ENCODE results near the gene CYP17A1.

Gene CYP17A1, protein sequence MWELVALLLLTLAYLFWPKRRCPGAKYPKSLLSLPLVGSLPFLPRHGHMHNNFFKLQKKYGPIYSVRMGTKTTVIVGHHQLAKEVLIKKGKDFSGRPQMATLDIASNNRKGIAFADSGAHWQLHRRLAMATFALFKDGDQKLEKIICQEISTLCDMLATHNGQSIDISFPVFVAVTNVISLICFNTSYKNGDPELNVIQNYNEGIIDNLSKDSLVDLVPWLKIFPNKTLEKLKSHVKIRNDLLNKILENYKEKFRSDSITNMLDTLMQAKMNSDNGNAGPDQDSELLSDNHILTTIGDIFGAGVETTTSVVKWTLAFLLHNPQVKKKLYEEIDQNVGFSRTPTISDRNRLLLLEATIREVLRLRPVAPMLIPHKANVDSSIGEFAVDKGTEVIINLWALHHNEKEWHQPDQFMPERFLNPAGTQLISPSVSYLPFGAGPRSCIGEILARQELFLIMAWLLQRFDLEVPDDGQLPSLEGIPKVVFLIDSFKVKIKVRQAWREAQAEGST

DNA sequence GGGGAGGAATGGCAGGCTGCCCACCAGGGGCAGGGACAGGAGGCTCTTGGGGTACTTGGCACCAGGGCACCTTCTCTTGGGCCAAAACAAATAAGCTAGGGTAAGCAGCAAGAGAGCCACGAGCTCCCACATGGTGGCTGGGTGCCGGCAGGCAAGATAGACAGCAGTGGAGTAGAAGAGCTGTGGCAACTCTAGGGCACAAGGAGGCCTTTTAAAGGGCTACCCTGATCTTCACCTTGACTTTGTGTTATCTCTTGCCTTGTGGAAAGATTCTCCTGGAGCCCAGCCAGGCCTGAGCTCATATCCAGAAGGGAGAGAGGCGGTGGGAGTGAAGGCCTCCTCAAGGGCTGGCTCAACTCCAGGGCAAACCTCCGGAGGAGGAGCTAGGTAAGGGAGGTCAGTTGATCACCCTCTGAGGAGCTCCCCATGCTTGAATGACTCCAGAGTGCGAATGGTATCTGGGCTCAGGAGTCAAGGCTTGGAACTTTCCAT is at the start of gene CYP17A1:
Gene CYP17A1 (minus strand): TSS at position 184 of the 492 bp plus-strand sequence. CDS start 52 bp downstream, at position 132.
- TF ChIP-seq ZNF274 (IDR thresholded peaks at IDR 0.05; ENCODE audit: low read depth, low read length) (no peak), SUZ12 (IDR thresholded peaks at IDR 0.05; ENCODE audit: extremely low read depth, insufficient read depth, insufficient read length) (no peak), YY1 (IDR thresholded peaks at IDR 0.05; ENCODE audit: insufficient read depth, insufficient read length) (no peak)
- Histone ChIP-seq H3K9ac (ENCODE audit: insufficient read length, low read depth) (no peak within 1 kb of the TSS), H3K4me3 (ENCODE audit: insufficient read length, low read depth) (no peak within 1 kb of the TSS), H3K36me3 (ENCODE audit: insufficient read depth, insufficient read length, low read length) (no peaks in the 10 kb centered on the region), H3K4me1 (ENCODE audit: insufficient read depth, insufficient read length) (peaks cover 2% of the 10 kb centered on the region), H3K9me3 (ENCODE audit: insufficient read depth, low read length) (peaks cover 20% of the 10 kb centered on the region), H3K27me3 (ENCODE audit: insufficient read depth, insufficient read length) (no peaks in the 10 kb centered on the region)
- no peak for DNase-seq (ENCODE audit: low read depth, low spot score)

DNA sequence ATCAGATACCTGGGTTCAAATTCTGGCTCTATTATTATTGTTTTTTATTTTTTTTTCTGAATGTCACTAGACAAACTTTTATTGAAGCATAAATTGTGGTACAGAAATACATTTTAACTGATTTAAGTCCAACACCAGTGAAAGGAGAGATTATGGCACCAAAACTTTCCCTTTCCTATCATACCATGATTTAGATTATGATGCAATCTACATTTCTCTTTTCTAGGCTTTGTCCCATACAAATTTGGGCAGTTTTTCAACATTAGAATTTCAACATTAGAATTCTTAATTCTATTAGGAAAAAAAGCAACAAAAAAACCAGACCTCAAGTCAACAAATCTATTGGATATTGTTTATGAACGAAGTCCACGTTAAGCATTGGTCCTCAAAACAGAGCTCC is 43.0 kb upstream of the CYP17A1 start:
- no peak for DNase-seq (ENCODE audit: low read depth, low spot score)
- no peak for TF ChIP-seq SUZ12 (IDR thresholded peaks at IDR 0.05; ENCODE audit: extremely low read depth, insufficient read depth, insufficient read length)
- no peak for TF ChIP-seq ZNF274 (IDR thresholded peaks at IDR 0.05; ENCODE audit: low read depth, low read length)
- no peak for TF ChIP-seq YY1 (IDR thresholded peaks at IDR 0.05; ENCODE audit: insufficient read depth, insufficient read length)
- no peak overlapping the region for H3K4me3 ChIP-seq (ENCODE audit: insufficient read length, low read depth)
- no peak overlapping the region for H3K9ac ChIP-seq (ENCODE audit: insufficient read length, low read depth)
- no peaks in the 10 kb centered on the region for H3K27me3 ChIP-seq (ENCODE audit: insufficient read depth, insufficient read length)
- H3K36me3 ChIP-seq (ENCODE audit: insufficient read depth, insufficient read length, low read length): peaks cover 17% of the 10 kb centered on the region
- H3K4me1 ChIP-seq (ENCODE audit: insufficient read depth, insufficient read length): no peaks in the 10 kb centered on the region
- no peaks in the 10 kb centered on the region for H3K9me3 ChIP-seq (ENCODE audit: insufficient read depth, low read length)

DNA sequence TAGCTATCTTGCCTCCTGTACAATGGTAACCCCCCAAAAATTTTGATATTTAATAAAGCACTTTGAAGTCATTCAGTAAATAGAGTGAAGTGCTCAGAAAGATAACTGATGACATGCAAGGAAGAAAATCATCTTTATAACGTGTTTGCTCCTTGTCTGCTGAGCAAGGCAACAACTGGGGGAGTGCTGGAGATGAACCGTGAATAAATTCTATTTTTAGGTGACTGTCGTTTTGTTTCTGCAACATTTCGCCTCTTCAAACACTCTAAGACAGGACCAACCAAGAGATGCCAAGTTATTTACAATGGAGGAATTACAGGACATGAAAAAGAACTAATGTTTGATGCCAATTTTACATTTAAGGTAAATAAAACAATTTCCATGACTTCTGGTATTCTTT is 41.4 kb upstream of the CYP17A1 start:
- TF ChIP-seq YY1 (IDR thresholded peaks at IDR 0.05; ENCODE audit: insufficient read depth, insufficient read length): no peak
- no peak for TF ChIP-seq ZNF274 (IDR thresholded peaks at IDR 0.05; ENCODE audit: low read depth, low read length)
- no peak for TF ChIP-seq SUZ12 (IDR thresholded peaks at IDR 0.05; ENCODE audit: extremely low read depth, insufficient read depth, insufficient read length)
- Histone ChIP-seq H3K9me3 (ENCODE audit: insufficient read depth, low read length) (no peaks in the 10 kb centered on the region), H3K9ac (ENCODE audit: insufficient read length, low read depth) (no peak overlapping the region), H3K27me3 (ENCODE audit: insufficient read depth, insufficient read length) (no peaks in the 10 kb centered on the region), H3K4me3 (ENCODE audit: insufficient read length, low read depth) (no peak overlapping the region), H3K36me3 (ENCODE audit: insufficient read depth, insufficient read length, low read length) (peaks cover 23% of the 10 kb centered on the region), H3K4me1 (ENCODE audit: insufficient read depth, insufficient read length) (no peaks in the 10 kb centered on the region)
- no peak for DNase-seq (ENCODE audit: low read depth, low spot score)

DNA sequence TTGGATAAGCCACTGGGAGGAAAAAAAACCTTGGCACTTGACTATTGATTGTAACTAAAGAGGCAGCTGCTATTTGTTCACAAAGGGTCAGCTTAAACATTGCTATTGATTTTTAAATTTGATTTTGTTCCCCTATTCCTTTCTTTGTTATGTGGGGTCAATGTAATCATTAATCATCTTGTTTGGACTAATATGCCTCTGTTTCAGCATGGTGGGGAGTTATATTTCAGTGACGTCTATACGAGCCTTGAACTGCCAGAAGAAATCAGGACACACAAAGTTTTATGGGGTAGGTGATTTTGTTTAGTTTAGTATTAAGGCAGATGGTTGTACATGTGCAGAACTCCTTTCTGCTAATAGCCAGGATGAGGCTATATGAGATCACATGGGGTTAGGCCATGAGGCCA is 39.5 kb upstream of the CYP17A1 start:
- TF ChIP-seq YY1 (IDR thresholded peaks at IDR 0.05; ENCODE audit: insufficient read depth, insufficient read length): no peak
- no peak for TF ChIP-seq SUZ12 (IDR thresholded peaks at IDR 0.05; ENCODE audit: extremely low read depth, insufficient read depth, insufficient read length)
- TF ChIP-seq ZNF274 (IDR thresholded peaks at IDR 0.05; ENCODE audit: low read depth, low read length): no peak
- peaks cover 26% of the 10 kb centered on the region for H3K36me3 ChIP-seq (ENCODE audit: insufficient read depth, insufficient read length, low read length)
- no peak for DNase-seq (ENCODE audit: low read depth, low spot score)
- no peaks in the 10 kb centered on the region for H3K4me1 ChIP-seq (ENCODE audit: insufficient read depth, insufficient read length)
- no peaks in the 10 kb centered on the region for H3K9me3 ChIP-seq (ENCODE audit: insufficient read depth, low read length)
- H3K9ac ChIP-seq (ENCODE audit: insufficient read length, low read depth): no peak overlapping the region
- H3K4me3 ChIP-seq (ENCODE audit: insufficient read length, low read depth): no peak overlapping the region
- H3K27me3 ChIP-seq (ENCODE audit: insufficient read depth, insufficient read length): no peaks in the 10 kb centered on the region

DNA sequence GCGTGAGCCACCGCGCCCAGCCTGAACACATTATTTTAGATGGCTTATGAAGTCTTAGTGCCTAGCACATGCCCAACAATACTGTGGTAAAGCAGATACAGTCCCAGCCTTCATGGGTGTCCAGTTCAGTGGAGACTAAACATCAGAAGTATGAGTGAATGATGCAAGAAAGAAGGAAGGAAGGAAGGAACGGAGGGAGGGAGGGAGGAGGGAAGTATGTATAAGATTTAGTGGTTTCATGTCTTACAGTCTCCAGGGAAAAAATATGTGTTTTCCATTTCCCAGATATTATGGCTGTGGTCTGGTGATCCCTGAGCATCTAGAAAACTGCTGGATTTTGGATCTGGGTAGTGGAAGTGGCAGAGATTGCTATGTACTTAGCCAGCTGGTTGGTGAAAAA is 35.0 kb upstream of the CYP17A1 start:
- peaks cover 14% of the 10 kb centered on the region for H3K36me3 ChIP-seq (ENCODE audit: insufficient read depth, insufficient read length, low read length)
- H3K4me1 ChIP-seq (ENCODE audit: insufficient read depth, insufficient read length): peaks cover 2% of the 10 kb centered on the region
- DNase-seq (ENCODE audit: low read depth, low spot score): no peak
- H3K4me3 ChIP-seq (ENCODE audit: insufficient read length, low read depth): no peak overlapping the region
- no peaks in the 10 kb centered on the region for H3K27me3 ChIP-seq (ENCODE audit: insufficient read depth, insufficient read length)
- TF ChIP-seq SUZ12 (IDR thresholded peaks at IDR 0.05; ENCODE audit: extremely low read depth, insufficient read depth, insufficient read length): no peak
- TF ChIP-seq ZNF274 (IDR thresholded peaks at IDR 0.05; ENCODE audit: low read depth, low read length): no peak
- no peak for TF ChIP-seq YY1 (IDR thresholded peaks at IDR 0.05; ENCODE audit: insufficient read depth, insufficient read length)
- H3K9me3 ChIP-seq (ENCODE audit: insufficient read depth, low read length): no peaks in the 10 kb centered on the region
- H3K9ac ChIP-seq (ENCODE audit: insufficient read length, low read depth): no peak overlapping the region

DNA sequence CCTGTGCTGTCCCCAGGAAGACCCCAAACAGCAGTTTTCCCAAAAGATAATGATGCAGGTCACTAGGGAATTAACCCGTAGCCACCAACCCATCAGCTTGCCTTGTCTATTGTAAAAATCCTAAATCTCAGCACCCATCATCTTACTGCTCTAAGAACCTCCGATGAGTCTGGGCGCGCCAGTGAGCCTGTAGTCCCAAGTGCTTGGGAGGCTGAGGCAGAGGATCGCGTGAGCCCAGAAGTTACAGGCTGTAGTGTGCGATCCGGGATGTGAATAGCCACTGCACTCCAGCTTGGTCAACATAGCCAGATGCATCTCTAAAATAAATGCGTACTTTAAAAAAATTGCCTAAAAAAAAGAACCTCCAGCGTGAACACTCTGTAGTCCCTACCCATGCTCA is 33.0 kb upstream of the CYP17A1 start:
- DNase-seq (ENCODE audit: low read depth, low spot score): no peak
- H3K27me3 ChIP-seq (ENCODE audit: insufficient read depth, insufficient read length): no peaks in the 10 kb centered on the region
- no peaks in the 10 kb centered on the region for H3K9me3 ChIP-seq (ENCODE audit: insufficient read depth, low read length)
- peaks cover 2% of the 10 kb centered on the region for H3K4me1 ChIP-seq (ENCODE audit: insufficient read depth, insufficient read length)
- peak overlapping the region; percentile 55 for H3K4me3 ChIP-seq (ENCODE audit: insufficient read length, low read depth)
- H3K36me3 ChIP-seq (ENCODE audit: insufficient read depth, insufficient read length, low read length): peaks cover 9% of the 10 kb centered on the region
- H3K9ac ChIP-seq (ENCODE audit: insufficient read length, low read depth): peak overlapping the region; percentile 85
- TF ChIP-seq ZNF274 (IDR thresholded peaks at IDR 0.05; ENCODE audit: low read depth, low read length) (no peak), YY1 (IDR thresholded peaks at IDR 0.05; ENCODE audit: insufficient read depth, insufficient read length) (no peak), SUZ12 (IDR thresholded peaks at IDR 0.05; ENCODE audit: extremely low read depth, insufficient read depth, insufficient read length) (no peak)
